Left colon (tissue), 2 donors: Measurements from ENCODE around the gene EFNA5. TPM values are rescaled to one million over a fixed set of nuclear protein-coding genes. Genes with fewer than 3 reads are reported as not detected.

Experiments
- ATAC-seq: fragments of 200-7000 bp; cut with Tn5 transposase; one replicate; pipeline ENCODE4 v1.9.1; 2020; ENCODE audit warnings: mild to moderate bottlenecking, moderate library complexity
- DNase-seq, 2 donors: peaks; one replicate each; pipeline ENCODE4 v3.0.0-alpha.2; 2020
- intact Hi-C, 2 donors: fragments of 100-400 bp; cut with DNase I in 1 of 2; cut with micrococcal nuclease in 1 of 2; formaldehyde crosslinking; loops; one replicate each; pipeline versions ENCODE4 v1.11.2 to v1.14.0; 2022; cut with DNase I, micrococcal nuclease
- total RNA-seq, 2 donors: library from RNA; stranded (reverse); fragmentation: NEBNext Ultra II Directional; extraction: Animal tissue kit (Norgen Biotek cat#: 25700); gene quantifications; one replicate each; pipeline ENCODE4 v1.2.1, GENCODE V29; 2021
- donor health status: DM: no; HTN: no; CAD: no.
- donor health status: DM: yes; HTN: yes; CAD: no.

The EFNA5 gene
- total RNA-seq, 2 donors from 2014 or later: 10.4 to 19.1 TPM

GRCh38 chr5:107653685-107654084 is 17.1 kb downstream of the EFNA5 start:
- no peak for DNase-seq
- no peak for ATAC-seq
- intact Hi-C loops: no loop called here

- no peak for ATAC-seq
- DNase-seq: no peak
- intact Hi-C loops: no loop called here
Measured at GRCh38 chr5:107652839-107653607, 17.7 kb downstream of the EFNA5 start.

DNA sequence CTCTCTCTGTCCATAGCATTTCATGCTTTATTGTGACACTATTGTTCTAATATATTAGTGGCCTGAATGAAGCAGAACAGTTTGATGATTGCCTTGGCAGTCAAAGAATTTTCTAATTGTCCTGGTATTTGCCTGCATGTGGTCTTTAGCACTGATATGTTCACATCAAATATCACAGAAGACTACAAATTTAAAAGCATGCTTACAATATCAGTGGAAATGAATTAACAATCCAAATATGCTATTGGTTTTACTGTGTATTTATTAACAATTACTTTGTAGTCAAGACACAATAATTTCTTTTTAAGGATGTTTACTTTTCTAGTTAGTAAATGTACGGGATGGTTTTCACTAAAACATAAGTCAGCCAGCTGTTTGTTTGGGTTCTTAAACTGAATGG is 18.3 kb downstream of the EFNA5 start:
- intact Hi-C loops: no loop called here
- ATAC-seq: no peak
- no peak for DNase-seq

DNA sequence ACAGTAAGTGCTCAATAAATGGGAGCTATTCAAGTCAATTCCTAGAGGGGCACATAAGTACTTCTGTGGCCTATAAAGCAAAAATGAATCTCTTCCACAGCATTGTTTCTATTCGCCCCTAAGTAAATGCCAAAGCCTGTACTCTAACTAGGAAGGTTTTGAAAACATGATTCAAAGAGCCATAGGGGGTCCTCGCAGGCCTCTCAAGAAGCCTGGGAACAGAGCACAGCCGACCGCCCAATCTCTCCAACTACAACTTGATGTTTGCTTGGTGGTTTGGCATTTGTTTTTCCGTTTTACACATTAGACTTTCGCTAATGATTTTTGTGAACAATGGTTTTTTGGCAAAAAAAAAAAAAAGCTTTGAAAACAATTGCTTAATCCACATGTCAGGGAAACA is 19.4 kb downstream of the EFNA5 start:
- intact Hi-C loops: no loop called here
- DNase-seq (no peak), ATAC-seq (no peak)

GRCh38 chr5:107646418-107646817 is 24.3 kb downstream of the EFNA5 start:
- DNase-seq: no peak
- intact Hi-C loops: no loop called here
- ATAC-seq: no peak

GRCh38 chr5:107640568-107640967 is 30.2 kb downstream of the EFNA5 start:
- ATAC-seq (no peak), DNase-seq (no peak)
- intact Hi-C loops: no loop called here

- intact Hi-C loops: no loop called here
- DNase-seq (no peak), ATAC-seq (no peak)
Measured at GRCh38 chr5:107639990-107640389, 30.7 kb downstream of the EFNA5 start.

DNA sequence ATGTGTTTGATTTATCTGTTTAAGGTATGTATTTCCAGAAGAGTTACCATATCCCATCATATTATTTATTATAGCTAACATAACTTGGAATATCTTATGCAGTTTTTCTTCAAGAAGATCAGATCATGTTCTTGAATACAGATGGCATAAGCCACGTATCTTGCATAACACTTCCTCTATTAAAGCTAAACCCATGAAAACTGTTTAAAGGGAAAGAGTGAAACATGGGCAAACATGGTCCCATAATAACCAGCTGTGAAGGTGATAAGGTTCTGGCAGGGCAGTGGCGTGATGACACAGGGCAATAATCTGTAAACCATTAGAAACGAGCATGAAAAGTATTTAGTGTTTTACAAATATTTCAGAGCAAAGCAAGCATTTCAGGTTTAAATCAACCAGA is 34.2 kb downstream of the EFNA5 start:
- intact Hi-C loops: no loop called here
- DNase-seq: no peak
- peak; percentile 92 for ATAC-seq

GRCh38 chr5:107636068-107636467 is 34.7 kb downstream of the EFNA5 start:
- DNase-seq (no peak), ATAC-seq (no peak)
- intact Hi-C loops: no loop called here

DNA sequence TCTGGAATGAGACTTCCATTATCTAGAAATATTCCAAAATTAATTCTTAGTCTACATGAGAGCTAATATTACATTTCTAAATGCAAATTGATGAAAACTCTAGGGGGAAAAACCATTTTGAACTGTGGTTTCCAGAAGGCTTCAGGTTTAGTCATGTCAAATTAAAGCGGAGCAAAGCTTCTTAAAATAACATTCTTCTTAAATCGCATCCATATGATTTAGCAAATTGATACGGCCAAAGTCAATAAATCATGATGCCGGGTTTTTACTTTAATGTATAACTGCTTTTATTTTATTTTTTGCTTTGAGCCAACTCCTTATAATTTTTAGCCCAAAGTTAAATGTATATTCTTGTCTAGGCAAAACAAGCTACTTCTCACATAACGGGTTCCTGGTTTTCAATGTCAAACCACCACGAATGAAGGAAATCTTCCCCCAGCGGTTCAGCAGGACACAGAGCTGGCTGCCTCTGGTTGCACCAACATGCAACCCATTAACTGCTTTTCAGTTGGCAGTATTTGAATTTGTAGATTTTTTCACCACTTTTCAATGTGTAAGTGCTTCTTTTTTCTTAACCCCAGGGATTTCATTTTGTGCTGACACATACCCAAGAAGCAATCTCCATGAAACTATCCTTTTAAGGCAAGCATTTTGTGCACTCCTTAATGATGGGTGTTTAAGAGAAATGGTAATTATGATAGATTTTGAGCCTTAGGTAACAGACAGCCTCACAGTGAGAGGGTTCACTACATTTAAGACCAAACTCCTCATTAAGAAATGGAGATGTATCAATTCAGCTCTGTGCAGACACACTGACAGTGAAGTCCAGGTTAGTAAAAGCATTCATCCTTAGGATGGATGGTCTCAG is 35.5 kb downstream of the EFNA5 start:
- DNase-seq (no peak), ATAC-seq (no peak)
- intact Hi-C loops: no loop called here

DNA sequence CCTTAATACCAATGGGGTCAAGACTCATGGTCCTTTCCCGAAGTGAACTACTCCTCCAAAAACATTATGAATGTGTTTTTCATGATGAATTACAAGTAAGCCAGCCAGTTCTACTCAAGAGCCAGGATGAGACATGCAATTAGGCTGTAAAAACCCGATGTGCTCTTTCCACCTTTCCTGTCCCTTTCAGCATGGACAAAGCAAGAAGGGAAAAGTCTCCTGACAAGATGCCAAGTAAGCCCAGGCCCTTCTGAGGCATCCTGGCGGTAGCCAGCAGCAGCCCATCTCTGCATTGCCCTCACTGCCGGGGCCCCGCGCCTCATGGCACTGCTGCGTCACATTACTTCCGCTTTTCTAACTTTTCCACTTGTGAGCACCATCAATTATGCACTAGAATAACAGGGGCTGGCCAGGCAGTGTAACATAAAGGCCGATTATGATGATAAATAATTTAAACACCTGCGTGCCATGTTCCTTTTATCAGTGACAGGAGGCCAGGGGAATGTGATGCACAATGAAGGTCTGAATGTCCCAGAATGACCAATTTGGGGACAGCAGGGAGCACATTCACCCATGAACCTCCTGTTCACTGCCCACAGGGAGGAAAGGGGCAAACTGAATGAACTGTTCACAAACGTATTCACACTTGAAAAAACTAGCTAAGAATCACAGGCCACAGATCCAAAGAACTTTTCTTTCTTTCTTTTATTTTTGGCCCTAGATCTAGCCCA is 37.4 kb downstream of the EFNA5 start:
- ATAC-seq (no peak), DNase-seq (no peak)
- intact Hi-C loops: no loop called here

DNA sequence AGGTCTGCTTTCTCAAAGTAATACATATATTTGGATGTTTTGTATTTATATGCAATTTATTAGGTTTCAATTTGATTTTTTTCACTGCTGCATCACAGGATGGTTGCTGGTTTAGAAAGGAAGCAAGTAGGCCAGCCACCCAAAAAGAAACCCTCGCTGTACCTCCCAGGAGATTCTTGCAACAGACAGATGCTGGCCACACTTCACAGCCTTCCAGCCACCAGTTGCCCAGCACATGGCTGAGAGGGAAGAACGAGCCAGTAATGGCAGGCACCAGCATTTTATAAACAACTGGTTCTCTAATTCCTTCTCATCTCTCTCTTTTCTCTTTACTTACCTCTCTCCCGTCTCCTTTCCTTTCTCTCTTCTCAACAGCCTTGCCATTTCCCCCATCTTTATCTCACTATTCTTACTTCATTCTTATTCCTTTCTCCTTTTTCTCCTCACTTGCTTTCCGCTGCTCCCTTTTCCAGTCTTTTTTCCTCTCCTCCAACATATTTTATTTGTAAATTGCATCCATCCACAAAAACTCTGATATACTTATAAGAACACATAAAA is 38.9 kb downstream of the EFNA5 start:
- intact Hi-C loops: no loop called here
- DNase-seq: no peak
- no peak for ATAC-seq

DNA sequence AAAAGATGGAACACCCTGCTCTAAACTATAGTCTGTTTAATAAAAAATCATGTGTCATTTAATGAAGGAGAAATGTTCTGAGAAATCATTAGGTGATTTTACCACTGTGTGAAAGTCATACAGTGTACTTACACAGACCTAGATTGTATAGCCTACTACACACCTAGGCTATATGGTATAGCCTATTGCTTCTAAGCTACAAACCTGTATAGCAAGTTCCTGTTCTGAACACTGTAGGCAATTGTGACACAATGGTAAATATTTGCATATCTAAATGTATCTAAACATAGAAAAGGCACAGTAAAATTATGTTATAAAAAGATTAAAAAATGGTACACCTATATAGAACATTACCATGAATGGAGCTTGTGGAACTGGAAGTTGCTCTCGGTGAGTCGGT is 40.6 kb downstream of the EFNA5 start:
- ATAC-seq (peak; percentile 93), DNase-seq (peak in 1 of 2 donors; percentile 16)
- intact Hi-C loops: no loop called here

GRCh38 chr5:107624235-107624634 is 46.5 kb downstream of the EFNA5 start:
- intact Hi-C loops: no loop called here
- DNase-seq: no peak
- ATAC-seq: no peak

- intact Hi-C loops: no loop called here
Measured at GRCh38 chr5:107621089-107621488, 49.6 kb downstream of the EFNA5 start.

GRCh38 chr5:107619781-107620180 is 51.0 kb downstream of the EFNA5 start:
- ATAC-seq (no peak), DNase-seq (no peak)
- intact Hi-C loops: no loop called here

More at GRCh38 chr5:107621089-107621488, 49.6 kb downstream of the EFNA5 start:
- DNase-seq (no peak), ATAC-seq (no peak)

- DNase-seq (no peak), ATAC-seq (no peak)
- intact Hi-C loops: no loop called here
Measured at GRCh38 chr5:107618242-107618641, 52.5 kb downstream of the EFNA5 start.

- no peak for ATAC-seq
- no peak for DNase-seq
- intact Hi-C loops: no loop called here
Measured at GRCh38 chr5:107617052-107617451, 53.7 kb downstream of the EFNA5 start.

GRCh38 chr5:107616213-107616612 is 54.5 kb downstream of the EFNA5 start:
- DNase-seq (no peak), ATAC-seq (no peak)
- intact Hi-C loops: no loop called here
